SU-DHL-6 (cell line): ENCODE data around the gene ZFYVE1.

Source experiments
- EZH2phosphoT487 ChIP-seq: fragments of 200-600 bp; sonication (generic), shearing (Covaris generic); conservative IDR thresholded peaks from 2 replicates; pipeline ENCODE4 v1.6.1; 2018; ENCODE audit warnings: mild to moderate bottlenecking, antibody characterized with exemption, low read length, moderate library complexity, mixed read lengths
- TF ChIP-seq, protein P1 (sequence below): fragments of 200-600 bp; sonication (generic); IDR thresholded peaks from one replicate; pipeline ENCODE4 v1.5.1; 2017; ENCODE audit warnings: antibody characterized with exemption, mild to moderate bottlenecking, low read length, moderate library complexity; ENCODE audit not compliant: insufficient read depth, poor library complexity, severe bottlenecking

DNA sequence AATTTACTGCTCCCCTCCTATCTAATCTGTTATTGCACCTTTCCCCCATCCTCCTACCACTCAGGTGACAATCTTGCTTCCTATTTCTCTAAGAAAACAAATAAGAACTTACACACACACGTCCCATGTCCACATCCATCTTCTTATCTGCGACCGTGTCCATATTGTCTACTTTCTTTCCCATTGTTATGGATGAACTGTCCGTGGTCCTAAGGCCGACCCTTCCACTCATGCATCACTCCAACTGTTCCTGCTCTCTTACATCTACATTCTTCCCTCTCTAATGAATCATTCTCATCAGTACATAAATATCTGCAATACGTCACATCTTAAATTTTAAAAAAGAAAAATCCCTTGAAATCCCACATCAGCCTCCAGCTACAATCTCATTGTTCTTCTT is 30.0 kb downstream of the ZFYVE1 start:
- TF ChIP-seq, protein P1, sequence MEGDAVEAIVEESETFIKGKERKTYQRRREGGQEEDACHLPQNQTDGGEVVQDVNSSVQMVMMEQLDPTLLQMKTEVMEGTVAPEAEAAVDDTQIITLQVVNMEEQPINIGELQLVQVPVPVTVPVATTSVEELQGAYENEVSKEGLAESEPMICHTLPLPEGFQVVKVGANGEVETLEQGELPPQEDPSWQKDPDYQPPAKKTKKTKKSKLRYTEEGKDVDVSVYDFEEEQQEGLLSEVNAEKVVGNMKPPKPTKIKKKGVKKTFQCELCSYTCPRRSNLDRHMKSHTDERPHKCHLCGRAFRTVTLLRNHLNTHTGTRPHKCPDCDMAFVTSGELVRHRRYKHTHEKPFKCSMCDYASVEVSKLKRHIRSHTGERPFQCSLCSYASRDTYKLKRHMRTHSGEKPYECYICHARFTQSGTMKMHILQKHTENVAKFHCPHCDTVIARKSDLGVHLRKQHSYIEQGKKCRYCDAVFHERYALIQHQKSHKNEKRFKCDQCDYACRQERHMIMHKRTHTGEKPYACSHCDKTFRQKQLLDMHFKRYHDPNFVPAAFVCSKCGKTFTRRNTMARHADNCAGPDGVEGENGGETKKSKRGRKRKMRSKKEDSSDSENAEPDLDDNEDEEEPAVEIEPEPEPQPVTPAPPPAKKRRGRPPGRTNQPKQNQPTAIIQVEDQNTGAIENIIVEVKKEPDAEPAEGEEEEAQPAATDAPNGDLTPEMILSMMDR, result no peak
- TF ChIP-seq EZH2phosphoT487, result no peak
